Stimulated activated naive B cell treated with anti-CD40 and anti-IgM and Interleukin-4, amounts not matched to agents 10 μg/mL and 1 μg/mL and 100 μg/mL, for 72 hours (primary cell): ENCODE results near the gene SMOC1.

Experiments
- ATAC-seq, 2 donors: fragments of 150-1000 bp; cut with Tn5 transposase; replicated peaks; 2 replicates each; pipeline ENCODE4 v1.10.0; 2021; ENCODE audit warnings: moderate library complexity in 1 of 2
- DNase-seq: peaks from one replicate; pipeline ENCODE4 v3.0.0; 2021
- H3K27ac Mint-ChIP-seq: one replicate; pipeline ENCODE4 v1.8.0; 2022; ENCODE audit warnings: mild to moderate bottlenecking, mixed read lengths
- H3K27me3 Mint-ChIP-seq, 2 donors: one replicate each; pipeline ENCODE4 v1.8.0; 2022; ENCODE audit warnings: mixed read lengths in 2 of 2
- H3K36me3 Mint-ChIP-seq, 2 donors: one replicate each; pipeline ENCODE4 v1.8.0; 2022; ENCODE audit warnings: mixed read lengths in 2 of 2, mild to moderate bottlenecking in 1 of 2
- H3K4me1 Mint-ChIP-seq, 2 donors: one replicate each; pipeline ENCODE4 v1.8.0; 2022; ENCODE audit warnings: mixed read lengths in 2 of 2, mild to moderate bottlenecking in 1 of 2
- H3K4me3 Mint-ChIP-seq, 2 donors: one replicate each; pipeline ENCODE4 v1.8.0; 2022; ENCODE audit warnings: mild to moderate bottlenecking in 2 of 2, mixed read lengths in 2 of 2, moderate library complexity in 1 of 2
- H3K9me3 Mint-ChIP-seq, 2 donors: one replicate each; pipeline ENCODE4 v1.8.0; 2022; ENCODE audit warnings: mixed read lengths in 2 of 2, mild to moderate bottlenecking in 1 of 2

Gene SMOC1

GRCh38 chr14:70014406-70015095, 135.3 kb downstream of the SMOC1 start:
- Mint-ChIP-seq H3K27ac (no peak overlapping the region), H3K27me3 (peaks cover 11 to 12% of the 10 kb centered on the region in 2 donors), H3K4me1 (peaks cover 8 to 14% of the 10 kb centered on the region in 2 donors), H3K9me3 (no peaks in the 10 kb centered on the region), H3K4me3 (no peak overlapping the region), H3K36me3 (no peaks in the 10 kb centered on the region)
- no peak for ATAC-seq
- DNase-seq, result no peak

GRCh38 chr14:70018230-70018629, 139.0 kb downstream of the SMOC1 start:
- H3K27ac Mint-ChIP-seq, result no peak overlapping the region
- H3K36me3 Mint-ChIP-seq, result no peaks in the 10 kb centered on the region
- no peaks in the 10 kb centered on the region for H3K9me3 Mint-ChIP-seq
- ATAC-seq (no peak), DNase-seq (no peak)
- H3K27me3 Mint-ChIP-seq, result peaks cover 11 to 12% of the 10 kb centered on the region in 2 donors
- no peak overlapping the region for H3K4me3 Mint-ChIP-seq
- peaks cover 8 to 14% of the 10 kb centered on the region in 2 donors for H3K4me1 Mint-ChIP-seq

GRCh38 chr14:70018713-70019211, 139.5 kb downstream of the SMOC1 start:
- no peak for DNase-seq
- peak overlapping the region in 1 of 2 donors; percentile 9 for H3K4me3 Mint-ChIP-seq
- H3K27ac Mint-ChIP-seq, result no peak overlapping the region
- H3K27me3 Mint-ChIP-seq, result peaks cover 11 to 12% of the 10 kb centered on the region in 2 donors
- no peaks in the 10 kb centered on the region for H3K36me3 Mint-ChIP-seq
- no peaks in the 10 kb centered on the region for H3K9me3 Mint-ChIP-seq
- peak; percentile 67 to 69 for ATAC-seq
- H3K4me1 Mint-ChIP-seq, result peaks cover 8 to 14% of the 10 kb centered on the region in 2 donors

GRCh38 chr14:70019695-70020094, 140.5 kb downstream of the SMOC1 start:
- Mint-ChIP-seq H3K4me1 (peaks cover 8 to 14% of the 10 kb centered on the region in 2 donors), H3K4me3 (no peak overlapping the region), H3K36me3 (no peaks in the 10 kb centered on the region), H3K27me3 (peaks cover 8 to 11% of the 10 kb centered on the region in 2 donors), H3K27ac (no peak overlapping the region), H3K9me3 (no peaks in the 10 kb centered on the region)
- no peak for DNase-seq
- ATAC-seq, result no peak

GRCh38 chr14:70020352-70021170, 141.3 kb downstream of the SMOC1 start:
- ATAC-seq (no peak), DNase-seq (no peak)
- Mint-ChIP-seq H3K4me1 (peaks cover 8 to 14% of the 10 kb centered on the region in 2 donors), H3K27ac (no peak overlapping the region), H3K36me3 (no peaks in the 10 kb centered on the region), H3K9me3 (no peaks in the 10 kb centered on the region), H3K27me3 (peaks cover 7 to 8% of the 10 kb centered on the region in 2 donors), H3K4me3 (no peak overlapping the region)

GRCh38 chr14:70021548-70022220, 142.5 kb downstream of the SMOC1 start:
- Mint-ChIP-seq H3K4me3 (no peak overlapping the region), H3K36me3 (no peaks in the 10 kb centered on the region), H3K9me3 (no peaks in the 10 kb centered on the region), H3K27ac (no peak overlapping the region), H3K27me3 (peaks cover 5 to 8% of the 10 kb centered on the region in 2 donors), H3K4me1 (peaks cover 8 to 14% of the 10 kb centered on the region in 2 donors)
- DNase-seq, result no peak
- no peak for ATAC-seq

GRCh38 chr14:70022771-70023445, 143.7 kb downstream of the SMOC1 start:
- ATAC-seq, result no peak
- Mint-ChIP-seq H3K27me3 (peaks cover 2 to 3% of the 10 kb centered on the region in 2 donors), H3K4me1 (peaks cover 6 to 10% of the 10 kb centered on the region in 2 donors), H3K9me3 (no peaks in the 10 kb centered on the region), H3K36me3 (no peaks in the 10 kb centered on the region), H3K4me3 (no peak overlapping the region), H3K27ac (no peak overlapping the region)
- DNase-seq, result no peak

GRCh38 chr14:70023871-70024270, 144.7 kb downstream of the SMOC1 start:
- ATAC-seq, result no peak

GRCh38 chr14:70027785-70028428, 148.7 kb downstream of the SMOC1 start:
- peak; percentile 74 to 81 for ATAC-seq
- peak; percentile 38 for DNase-seq
- H3K27me3 Mint-ChIP-seq, result peaks cover 15 to 31% of the 10 kb centered on the region in 2 donors
- H3K27ac Mint-ChIP-seq, result no peak overlapping the region
- H3K9me3 Mint-ChIP-seq, result no peaks in the 10 kb centered on the region
- H3K4me1 Mint-ChIP-seq, result no peaks in the 10 kb centered on the region
- no peaks in the 10 kb centered on the region for H3K36me3 Mint-ChIP-seq
- H3K4me3 Mint-ChIP-seq, result no peak overlapping the region

More at GRCh38 chr14:70023871-70024270, 144.7 kb downstream of the SMOC1 start:
- H3K4me1 Mint-ChIP-seq, result peaks cover 0 to under 1% of the 10 kb centered on the region in 2 donors
- H3K4me3 Mint-ChIP-seq, result no peak overlapping the region
- H3K27me3 Mint-ChIP-seq, result peaks cover 4 to 8% of the 10 kb centered on the region in 2 donors
- no peaks in the 10 kb centered on the region for H3K9me3 Mint-ChIP-seq
- H3K36me3 Mint-ChIP-seq, result no peaks in the 10 kb centered on the region
- H3K27ac Mint-ChIP-seq, result no peak overlapping the region
- DNase-seq, result no peak

GRCh38 chr14:70029296-70030132, 150.3 kb downstream of the SMOC1 start:
- H3K9me3 Mint-ChIP-seq, result no peaks in the 10 kb centered on the region
- H3K36me3 Mint-ChIP-seq, result no peaks in the 10 kb centered on the region
- no peak overlapping the region for H3K4me3 Mint-ChIP-seq
- no peaks in the 10 kb centered on the region for H3K4me1 Mint-ChIP-seq
- DNase-seq, result no peak
- no peak for ATAC-seq
- H3K27ac Mint-ChIP-seq, result no peak overlapping the region
- peaks cover 15 to 33% of the 10 kb centered on the region in 2 donors for H3K27me3 Mint-ChIP-seq

GRCh38 chr14:70032016-70032415, 152.8 kb downstream of the SMOC1 start:
- ATAC-seq (no peak), DNase-seq (no peak)
- Mint-ChIP-seq H3K27me3 (peaks cover 15 to 33% of the 10 kb centered on the region in 2 donors), H3K36me3 (no peaks in the 10 kb centered on the region), H3K9me3 (no peaks in the 10 kb centered on the region), H3K4me1 (no peaks in the 10 kb centered on the region), H3K4me3 (no peak overlapping the region), H3K27ac (no peak overlapping the region)

GRCh38 chr14:70032447-70032846, 153.2 kb downstream of the SMOC1 start:
- H3K4me3 Mint-ChIP-seq, result no peak overlapping the region
- ATAC-seq, result no peak
- H3K9me3 Mint-ChIP-seq, result no peaks in the 10 kb centered on the region
- H3K27ac Mint-ChIP-seq, result no peak overlapping the region
- H3K27me3 Mint-ChIP-seq, result peaks cover 15 to 33% of the 10 kb centered on the region in 2 donors
- H3K4me1 Mint-ChIP-seq, result no peaks in the 10 kb centered on the region
- DNase-seq, result no peak
- H3K36me3 Mint-ChIP-seq, result no peaks in the 10 kb centered on the region

GRCh38 chr14:70033116-70033515, 153.9 kb downstream of the SMOC1 start:
- ATAC-seq (no peak), DNase-seq (no peak)
- Mint-ChIP-seq H3K36me3 (no peaks in the 10 kb centered on the region), H3K27me3 (peaks cover 14 to 31% of the 10 kb centered on the region in 2 donors), H3K27ac (no peak overlapping the region), H3K4me1 (no peaks in the 10 kb centered on the region), H3K9me3 (no peaks in the 10 kb centered on the region), H3K4me3 (no peak overlapping the region)
